Mesodermal cell (in vitro differentiated cells): ENCODE results near the gene KCND2.

Experiments used
- H3K27ac ChIP-seq: 2 replicates; pipeline ENCODE4 v1.7.0; 2013; ENCODE audit warnings: mild to moderate bottlenecking, low read depth, low read length, moderate library complexity; ENCODE audit not compliant: severe bottlenecking
- H3K36me3 ChIP-seq: 2 replicates; pipeline ENCODE4 v1.7.1; 2013; ENCODE audit warnings: mild to moderate bottlenecking, low read length, moderate library complexity; ENCODE audit not compliant: control insufficient read depth, insufficient read depth
- H3K4me1 ChIP-seq: one replicate; pipeline ENCODE4 v1.7.1; 2013; ENCODE audit warnings: mild to moderate bottlenecking, low read length; ENCODE audit not compliant: insufficient read depth, control insufficient read depth, poor library complexity, severe bottlenecking
- H3K4me3 ChIP-seq: 2 replicates; pipeline ENCODE4 v1.7.0; 2013; ENCODE audit warnings: low read length, control low read depth, mild to moderate bottlenecking; ENCODE audit not compliant: insufficient read depth, poor library complexity, severe bottlenecking; ENCODE audit errors: extremely low read depth
- H3K9me3 ChIP-seq: 2 replicates; pipeline ENCODE4 v1.7.1; 2013; ENCODE audit warnings: mild to moderate bottlenecking, low read length, moderate library complexity; ENCODE audit not compliant: control insufficient read depth
- WGBS, 2 experiments: methylation state at CpG; one replicate each; pipeline ENCODE4 v1.1.5; 2013; ENCODE audit warnings: missing lambda C conversion rate in 2 of 2; ENCODE audit not compliant: insufficient coverage in 2 of 2; 5-methylcytosine and 5-hydroxymethylcytosine counted together

KCND2 gene

GRCh38 chr7:120445276-120445675 is 172.3 kb downstream of the KCND2 start:
- no peaks in the 10 kb centered on the region for H3K36me3 ChIP-seq
- H3K4me1 ChIP-seq, result no peaks in the 10 kb centered on the region
- no CpG with 5 or more reads among the region's 2 CpGs for WGBS, 2 experiments
- no peaks in the 10 kb centered on the region for H3K9me3 ChIP-seq
- H3K27ac ChIP-seq, result no peak overlapping the region
- H3K4me3 ChIP-seq, result no peak overlapping the region

- no peak overlapping the region for H3K4me3 ChIP-seq
- 91 to 94% methylated on average over 6 to 7 of the region's 7 CpGs for WGBS, 2 experiments
- peaks cover 10% of the 10 kb centered on the region for H3K9me3 ChIP-seq
- no peak overlapping the region for H3K27ac ChIP-seq
- H3K36me3 ChIP-seq, result no peaks in the 10 kb centered on the region
- H3K4me1 ChIP-seq, result no peaks in the 10 kb centered on the region
Observed at GRCh38 chr7:120452665-120453064, 179.7 kb downstream of the KCND2 start.

GRCh38 chr7:120456699-120457098 is 183.7 kb downstream of the KCND2 start:
- Histone ChIP-seq H3K9me3 (peaks cover 10% of the 10 kb centered on the region), H3K36me3 (no peaks in the 10 kb centered on the region), H3K4me3 (no peak overlapping the region), H3K4me1 (no peaks in the 10 kb centered on the region), H3K27ac (no peak overlapping the region)
- 80 to 90% methylated on average over 1 of the region's 1 CpG for WGBS, 2 experiments

- no peaks in the 10 kb centered on the region for H3K36me3 ChIP-seq
- H3K4me1 ChIP-seq, result no peaks in the 10 kb centered on the region
- no peak overlapping the region for H3K4me3 ChIP-seq
- H3K9me3 ChIP-seq, result peaks cover 4% of the 10 kb centered on the region
- H3K27ac ChIP-seq, result no peak overlapping the region
- 29 to 41% methylated on average over 1 to 2 of the region's 2 CpGs for WGBS, 2 experiments
Observed at GRCh38 chr7:120460949-120461348, 188.0 kb downstream of the KCND2 start.

GRCh38 chr7:120462991-120463390 is 190.0 kb downstream of the KCND2 start:
- Histone ChIP-seq H3K4me3 (no peak overlapping the region), H3K9me3 (no peaks in the 10 kb centered on the region), H3K27ac (no peak overlapping the region), H3K36me3 (no peaks in the 10 kb centered on the region), H3K4me1 (no peaks in the 10 kb centered on the region)
- WGBS, 2 experiments, result 40% methylated on average over 1 of the region's 2 CpGs; no CpG with 5 or more reads in 1 of the 2 experiments

- no peaks in the 10 kb centered on the region for H3K4me1 ChIP-seq
- no CpG with 5 or more reads among the region's 4 CpGs for WGBS, 2 experiments
- H3K4me3 ChIP-seq, result no peak overlapping the region
- no peaks in the 10 kb centered on the region for H3K36me3 ChIP-seq
- H3K27ac ChIP-seq, result no peak overlapping the region
- H3K9me3 ChIP-seq, result no peaks in the 10 kb centered on the region
Observed at GRCh38 chr7:120464104-120464503, 191.1 kb downstream of the KCND2 start.

GRCh38 chr7:120467676-120468075 is 194.7 kb downstream of the KCND2 start:
- no peaks in the 10 kb centered on the region for H3K36me3 ChIP-seq
- no peak overlapping the region for H3K27ac ChIP-seq
- no CpG with 5 or more reads among the region's 3 CpGs for WGBS, 2 experiments
- no peak overlapping the region for H3K4me3 ChIP-seq
- no peaks in the 10 kb centered on the region for H3K4me1 ChIP-seq
- H3K9me3 ChIP-seq, result no peaks in the 10 kb centered on the region

- 90 to 100% methylated on average over 1 to 2 of the region's 3 CpGs for WGBS, 2 experiments
- Histone ChIP-seq H3K36me3 (no peaks in the 10 kb centered on the region), H3K9me3 (no peaks in the 10 kb centered on the region), H3K4me3 (no peak overlapping the region), H3K27ac (no peak overlapping the region), H3K4me1 (no peaks in the 10 kb centered on the region)
Observed at GRCh38 chr7:120468611-120469010, 195.6 kb downstream of the KCND2 start.

- WGBS, 2 experiments, result 100% methylated on average over 1 to 2 of the region's 3 CpGs
- no peaks in the 10 kb centered on the region for H3K4me1 ChIP-seq
- H3K4me3 ChIP-seq, result no peak overlapping the region
- no peak overlapping the region for H3K27ac ChIP-seq
- H3K9me3 ChIP-seq, result no peaks in the 10 kb centered on the region
- H3K36me3 ChIP-seq, result no peaks in the 10 kb centered on the region
Observed at GRCh38 chr7:120472892-120473291, 199.9 kb downstream of the KCND2 start.

GRCh38 chr7:120473352-120473751 is 200.4 kb downstream of the KCND2 start:
- Histone ChIP-seq H3K4me3 (no peak overlapping the region), H3K4me1 (no peaks in the 10 kb centered on the region), H3K9me3 (no peaks in the 10 kb centered on the region), H3K36me3 (no peaks in the 10 kb centered on the region), H3K27ac (no peak overlapping the region)
- WGBS, 2 experiments, result 81 to 100% methylated on average over 2 of the region's 5 CpGs

- Histone ChIP-seq H3K36me3 (no peaks in the 10 kb centered on the region), H3K4me3 (no peak overlapping the region), H3K27ac (no peak overlapping the region), H3K9me3 (no peaks in the 10 kb centered on the region), H3K4me1 (no peaks in the 10 kb centered on the region)
Observed at GRCh38 chr7:120475994-120476393, 203.0 kb downstream of the KCND2 start.

GRCh38 chr7:120480472-120480871 is 207.5 kb downstream of the KCND2 start:
- no peaks in the 10 kb centered on the region for H3K9me3 ChIP-seq
- H3K36me3 ChIP-seq, result no peaks in the 10 kb centered on the region
- WGBS, 2 experiments, result 94 to 100% methylated on average over 1 to 2 of the region's 2 CpGs
- no peak overlapping the region for H3K27ac ChIP-seq
- H3K4me1 ChIP-seq, result no peaks in the 10 kb centered on the region
- no peak overlapping the region for H3K4me3 ChIP-seq
